NB4 (cell line): ENCODE data around the gene AGAP1.

Experiments used
- POLR2A ChIP-seq: IDR thresholded peaks from 2 replicates; pipeline ENCODE4 v1.6.1; 2011; ENCODE audit warnings: mild to moderate bottlenecking; ENCODE audit not compliant: insufficient read length; ENCODE audit errors: extremely low read depth
- TF ChIP-seq, protein P1 (sequence below): IDR thresholded peaks from 2 replicates; pipeline ENCODE4 v1.6.1; 2011; ENCODE audit warnings: low read depth, low read length
- TF ChIP-seq, protein P2 (sequence below): IDR thresholded peaks from one replicate; pipeline ENCODE4 v1.5.1; 2012; ENCODE audit warnings: low read depth, low read length

DNA sequence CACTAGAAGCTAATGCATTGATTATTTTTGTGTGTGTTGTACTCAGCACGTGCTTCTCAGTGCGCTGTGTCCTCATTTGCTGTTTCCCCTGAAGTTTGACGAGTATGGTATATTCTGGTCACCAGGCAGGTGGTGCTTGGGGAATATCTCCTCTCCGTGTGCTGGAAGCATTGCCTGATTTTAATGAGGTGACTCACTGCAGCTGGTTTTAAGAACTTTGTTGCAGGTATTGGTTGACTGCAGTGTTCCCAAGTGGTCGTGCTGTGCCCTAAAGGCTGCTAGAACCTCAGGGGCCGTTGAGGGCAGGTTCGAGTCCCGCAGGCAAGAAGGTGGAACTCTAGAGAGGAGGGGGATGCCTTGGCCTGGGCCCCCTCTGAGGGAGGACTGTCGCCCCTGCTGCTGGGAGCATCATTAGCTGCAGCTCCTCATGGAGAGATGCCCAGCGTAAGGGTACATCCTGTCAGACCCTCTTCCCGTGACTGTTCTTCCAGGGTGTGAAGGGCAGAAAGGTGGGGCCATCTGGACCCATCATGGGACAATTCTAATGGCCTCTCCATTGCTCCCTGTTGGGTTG is 82.6 kb downstream of the AGAP1 start:
- TF ChIP-seq, protein P1, sequence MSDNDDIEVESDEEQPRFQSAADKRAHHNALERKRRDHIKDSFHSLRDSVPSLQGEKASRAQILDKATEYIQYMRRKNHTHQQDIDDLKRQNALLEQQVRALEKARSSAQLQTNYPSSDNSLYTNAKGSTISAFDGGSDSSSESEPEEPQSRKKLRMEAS = no peak
- TF ChIP-seq, protein P2, sequence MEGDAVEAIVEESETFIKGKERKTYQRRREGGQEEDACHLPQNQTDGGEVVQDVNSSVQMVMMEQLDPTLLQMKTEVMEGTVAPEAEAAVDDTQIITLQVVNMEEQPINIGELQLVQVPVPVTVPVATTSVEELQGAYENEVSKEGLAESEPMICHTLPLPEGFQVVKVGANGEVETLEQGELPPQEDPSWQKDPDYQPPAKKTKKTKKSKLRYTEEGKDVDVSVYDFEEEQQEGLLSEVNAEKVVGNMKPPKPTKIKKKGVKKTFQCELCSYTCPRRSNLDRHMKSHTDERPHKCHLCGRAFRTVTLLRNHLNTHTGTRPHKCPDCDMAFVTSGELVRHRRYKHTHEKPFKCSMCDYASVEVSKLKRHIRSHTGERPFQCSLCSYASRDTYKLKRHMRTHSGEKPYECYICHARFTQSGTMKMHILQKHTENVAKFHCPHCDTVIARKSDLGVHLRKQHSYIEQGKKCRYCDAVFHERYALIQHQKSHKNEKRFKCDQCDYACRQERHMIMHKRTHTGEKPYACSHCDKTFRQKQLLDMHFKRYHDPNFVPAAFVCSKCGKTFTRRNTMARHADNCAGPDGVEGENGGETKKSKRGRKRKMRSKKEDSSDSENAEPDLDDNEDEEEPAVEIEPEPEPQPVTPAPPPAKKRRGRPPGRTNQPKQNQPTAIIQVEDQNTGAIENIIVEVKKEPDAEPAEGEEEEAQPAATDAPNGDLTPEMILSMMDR = no peak
- no peak for TF ChIP-seq POLR2A
